ENCODE data around the gene CENPP. TPM values are rescaled to one million over a fixed set of nuclear protein-coding genes. Genes with fewer than 3 reads are reported as not detected.

The CENPP gene
- total RNA-seq, 4 donors from 2014 or later = 0.98 to 7.9 (median 5.4) TPM

DNA sequence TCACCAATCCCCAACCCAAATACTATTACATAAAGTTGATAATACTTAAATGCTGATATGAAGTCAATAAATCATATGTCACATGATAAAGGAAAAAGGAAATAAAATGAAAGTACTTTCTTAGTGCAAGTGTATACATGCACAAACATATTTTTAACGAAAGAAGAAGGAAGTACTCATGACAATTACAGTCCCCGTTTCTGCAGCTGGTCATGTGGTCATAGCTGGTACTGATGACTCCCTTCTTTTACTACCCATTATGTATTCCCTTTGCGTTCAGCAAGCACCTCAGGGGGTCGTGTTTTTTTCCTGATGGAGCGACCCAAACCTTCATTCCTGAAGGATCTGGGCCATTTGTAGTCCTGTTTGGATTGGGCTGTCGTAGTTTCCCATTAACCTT lies 27.3 kb downstream of the CENPP start:
- TF ChIP-seq, protein P1, sequence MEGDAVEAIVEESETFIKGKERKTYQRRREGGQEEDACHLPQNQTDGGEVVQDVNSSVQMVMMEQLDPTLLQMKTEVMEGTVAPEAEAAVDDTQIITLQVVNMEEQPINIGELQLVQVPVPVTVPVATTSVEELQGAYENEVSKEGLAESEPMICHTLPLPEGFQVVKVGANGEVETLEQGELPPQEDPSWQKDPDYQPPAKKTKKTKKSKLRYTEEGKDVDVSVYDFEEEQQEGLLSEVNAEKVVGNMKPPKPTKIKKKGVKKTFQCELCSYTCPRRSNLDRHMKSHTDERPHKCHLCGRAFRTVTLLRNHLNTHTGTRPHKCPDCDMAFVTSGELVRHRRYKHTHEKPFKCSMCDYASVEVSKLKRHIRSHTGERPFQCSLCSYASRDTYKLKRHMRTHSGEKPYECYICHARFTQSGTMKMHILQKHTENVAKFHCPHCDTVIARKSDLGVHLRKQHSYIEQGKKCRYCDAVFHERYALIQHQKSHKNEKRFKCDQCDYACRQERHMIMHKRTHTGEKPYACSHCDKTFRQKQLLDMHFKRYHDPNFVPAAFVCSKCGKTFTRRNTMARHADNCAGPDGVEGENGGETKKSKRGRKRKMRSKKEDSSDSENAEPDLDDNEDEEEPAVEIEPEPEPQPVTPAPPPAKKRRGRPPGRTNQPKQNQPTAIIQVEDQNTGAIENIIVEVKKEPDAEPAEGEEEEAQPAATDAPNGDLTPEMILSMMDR (IDR thresholded peaks at IDR 0.05; ENCODE audit: low read depth) = no peak

DNA sequence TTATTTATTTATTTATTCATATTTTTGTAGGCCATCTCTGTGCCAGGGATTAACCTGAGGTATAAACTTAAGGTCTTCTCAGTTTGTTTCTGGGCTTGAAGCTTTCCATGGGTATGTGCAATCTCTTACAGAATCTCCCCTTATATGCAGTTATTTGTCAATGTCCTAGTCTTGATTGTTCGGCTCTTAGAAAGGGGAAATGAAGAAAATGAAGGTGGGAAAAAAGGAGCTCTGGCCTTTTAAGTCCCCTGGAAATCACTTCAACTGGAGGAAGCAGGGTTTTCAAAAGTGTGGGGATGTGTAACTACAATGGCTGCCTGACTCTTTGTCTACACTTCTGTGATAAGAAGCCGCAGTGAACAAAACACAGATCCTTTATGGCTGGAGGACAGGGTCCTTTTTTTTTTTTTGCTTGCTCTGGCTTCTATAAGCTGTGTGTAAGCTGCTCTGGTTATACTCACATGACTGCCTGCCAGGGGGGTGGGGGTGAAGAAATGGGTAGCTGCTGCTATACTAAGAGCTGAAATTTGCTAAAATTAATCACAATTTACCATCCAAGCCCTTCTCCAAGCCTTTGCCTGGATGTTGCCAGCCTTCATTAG lies 33.7 kb downstream of the CENPP start:
- TF ChIP-seq, protein P1 (IDR thresholded peaks at IDR 0.05; ENCODE audit: low read depth) = no peak

DNA sequence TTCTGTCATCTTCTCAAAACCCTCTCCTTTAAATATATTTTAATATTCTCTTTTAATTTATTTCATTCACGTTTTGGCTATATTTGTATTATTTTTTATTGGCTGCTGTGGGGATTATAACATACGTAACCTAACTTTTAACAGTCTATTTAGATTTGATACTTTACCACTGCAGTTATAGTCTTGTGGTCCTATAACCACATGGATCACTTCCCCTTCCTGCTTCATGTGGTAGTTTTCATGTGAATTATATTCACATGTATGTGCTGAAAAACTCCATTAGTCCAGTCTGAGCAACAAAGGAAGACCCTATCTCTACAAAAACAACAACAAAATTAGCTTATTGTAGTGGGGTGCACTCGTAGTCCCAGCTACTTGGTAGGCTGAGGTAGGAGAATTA lies 34.3 kb downstream of the CENPP start:
- TF ChIP-seq, protein P1 (IDR thresholded peaks at IDR 0.05; ENCODE audit: low read depth) = no peak

DNA sequence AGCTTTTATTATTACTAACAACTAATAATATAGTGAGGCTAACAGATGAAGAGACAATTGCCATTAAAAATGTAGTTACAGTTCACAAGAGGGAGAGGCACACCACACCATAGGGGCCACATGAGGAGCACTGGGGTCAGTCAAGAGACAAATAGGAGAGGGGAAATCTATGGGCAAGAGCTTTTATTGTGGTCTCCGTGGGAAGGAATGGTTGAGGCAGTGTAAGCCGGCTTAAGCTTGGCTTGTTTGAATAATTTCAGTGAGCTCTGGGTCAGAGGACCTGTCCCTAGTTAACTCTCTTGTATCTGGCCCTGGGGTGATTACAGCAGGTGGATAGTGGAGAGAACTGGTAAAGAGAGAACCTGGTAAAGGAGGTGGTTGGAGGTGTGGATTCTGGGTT lies 43.3 kb downstream of the CENPP start:
- TF ChIP-seq, protein P1 (IDR thresholded peaks at IDR 0.05; ENCODE audit: low read depth) = no peak

DNA sequence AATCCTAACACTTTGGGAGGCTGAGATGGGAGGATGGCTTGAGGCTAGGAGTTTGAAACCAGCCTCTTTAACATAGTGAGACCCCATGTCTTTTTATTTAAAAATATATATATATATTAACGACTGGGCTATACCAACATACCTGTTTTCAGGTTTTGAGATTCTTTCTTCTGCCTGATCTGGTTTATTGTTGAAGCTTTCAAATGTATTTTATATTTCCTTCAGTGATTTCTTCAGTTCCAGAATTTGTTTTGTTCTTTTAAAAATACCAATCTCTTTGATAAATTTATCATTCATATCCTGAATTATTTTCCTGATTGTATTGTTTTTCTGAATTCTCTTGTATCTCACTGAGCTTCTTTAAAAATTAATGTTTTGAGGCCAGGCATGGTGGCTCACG lies 47.4 kb downstream of the CENPP start:
- TF ChIP-seq, protein P1 (IDR thresholded peaks at IDR 0.05; ENCODE audit: low read depth) = no peak

DNA sequence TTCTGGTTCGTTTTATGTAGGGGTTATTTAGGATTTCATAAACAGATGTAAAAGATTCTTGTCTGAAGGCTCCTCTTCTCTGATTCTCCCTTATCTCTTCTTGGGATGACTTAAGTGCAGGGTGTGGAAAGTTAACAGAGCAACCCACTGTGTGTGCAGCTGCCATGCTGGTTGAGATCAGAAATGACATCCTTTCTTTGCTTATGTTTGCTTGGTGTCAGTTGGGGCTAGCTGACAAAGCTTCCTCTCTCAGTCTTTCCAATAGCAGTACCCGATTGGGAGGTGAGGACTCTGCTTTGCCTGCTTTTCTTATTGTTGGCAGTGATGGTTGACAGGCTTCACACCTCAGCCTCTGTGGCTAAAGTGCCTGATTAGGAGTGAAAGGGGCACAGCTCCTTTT lies 52.1 kb downstream of the CENPP start:
- TF ChIP-seq, protein P1 (IDR thresholded peaks at IDR 0.05; ENCODE audit: low read depth) = no peak

DNA sequence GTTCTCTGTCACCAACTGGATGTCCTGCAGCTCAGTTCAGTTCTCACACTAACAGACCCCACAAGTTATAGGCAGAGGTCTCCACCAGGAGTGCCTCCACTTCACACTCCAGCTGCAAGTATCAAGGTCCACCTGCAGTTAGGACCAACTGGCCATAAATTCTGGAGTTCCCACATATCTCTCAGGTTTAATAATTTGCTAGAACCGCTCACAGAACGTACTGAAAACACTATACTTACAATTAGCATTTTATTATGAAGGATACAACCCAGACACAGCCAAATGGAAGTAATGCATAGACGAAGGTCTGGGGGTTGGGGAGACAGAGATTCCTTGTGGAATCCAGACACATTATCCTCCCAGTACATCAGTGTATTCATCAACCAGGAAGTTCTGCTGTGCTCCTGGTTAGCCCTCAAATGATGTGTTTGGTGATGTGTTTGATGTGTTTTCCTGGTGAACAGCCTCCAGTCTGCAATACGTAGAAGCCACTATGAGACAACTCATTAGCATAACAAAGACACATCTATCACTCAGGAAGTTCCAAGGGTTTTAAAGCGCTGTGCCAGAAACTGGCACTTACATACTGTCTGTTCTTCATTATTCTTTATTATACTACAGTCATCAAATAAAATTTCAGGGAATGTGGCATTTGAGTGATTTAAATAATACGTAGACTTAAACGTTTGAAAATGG lies 53.3 kb downstream of the CENPP start:
- TF ChIP-seq, protein P1 (IDR thresholded peaks at IDR 0.05; ENCODE audit: low read depth) = no peak
